ENCODE data around the gene PRKRIP1. TPM values are rescaled to one million over a fixed set of nuclear protein-coding genes. Genes with fewer than 3 reads are reported as not detected.

PRKRIP1 gene
- total and polyA plus RNA-seq, 2 donors, result 15.2 to 23.8 TPM

DNA sequence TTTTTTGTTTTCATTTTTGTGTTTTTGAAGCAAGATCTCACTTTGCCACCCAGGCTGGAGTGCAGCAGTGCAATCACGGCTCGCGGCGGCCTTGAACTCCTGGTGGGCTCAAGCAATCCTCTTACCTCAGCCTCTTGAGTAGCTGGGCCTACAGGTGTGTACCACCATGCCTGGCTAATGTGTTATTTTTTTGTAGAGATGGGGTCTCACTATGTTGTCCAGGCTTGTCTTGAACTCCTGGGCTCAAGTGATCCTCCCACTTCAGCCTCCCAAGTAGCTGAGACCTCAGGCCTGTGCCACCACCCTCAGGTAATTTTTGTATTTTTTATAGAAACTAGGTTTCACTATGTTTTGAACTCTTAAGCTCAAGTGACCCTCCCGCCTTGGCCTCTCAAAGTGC lies 14.8 kb downstream of the PRKRIP1 start:
- WGBS, result 97% methylated on average over 5 of the region's 5 CpGs
- H3K4me3 ChIP-seq (ENCODE audit: low read depth, low read length), result no peak overlapping the region
- peaks cover 1% of the 10 kb centered on the region for H3K36me3 ChIP-seq (ENCODE audit: insufficient read depth)
- no peak overlapping the region for H3K27ac ChIP-seq (ENCODE audit: low read depth)
- DNase-seq (ENCODE audit: extremely low spot score), result no peak
- no peaks in the 10 kb centered on the region for H3K4me1 ChIP-seq (ENCODE audit: insufficient read depth)

DNA sequence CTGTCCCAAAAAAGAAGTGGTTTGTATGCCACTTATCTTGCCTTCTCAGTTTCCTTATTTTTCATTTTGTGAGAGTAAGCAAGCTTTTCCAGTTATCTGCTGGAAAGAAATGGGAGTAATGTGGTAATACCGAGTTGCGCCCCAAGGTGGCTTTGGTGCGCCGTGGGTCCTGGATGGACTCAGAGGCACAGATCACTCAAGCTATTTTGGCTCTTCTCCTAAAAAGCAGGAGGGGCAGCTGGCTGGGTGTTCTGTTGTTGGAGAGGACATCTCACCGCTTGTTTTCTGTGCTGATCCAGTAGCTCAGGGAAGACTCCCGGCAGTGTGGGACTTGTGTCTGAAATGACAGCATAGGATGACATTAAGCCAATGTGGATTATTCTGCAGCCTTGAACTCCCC lies 16.4 kb downstream of the PRKRIP1 start:
- H3K36me3 ChIP-seq (ENCODE audit: insufficient read depth), result no peaks in the 10 kb centered on the region
- no peak for DNase-seq (ENCODE audit: extremely low spot score)
- 60% methylated on average over 6 of the region's 6 CpGs for WGBS
- no peaks in the 10 kb centered on the region for H3K4me1 ChIP-seq (ENCODE audit: insufficient read depth)
- no peak overlapping the region for H3K27ac ChIP-seq (ENCODE audit: low read depth)
- H3K4me3 ChIP-seq (ENCODE audit: low read depth, low read length), result no peak overlapping the region

DNA sequence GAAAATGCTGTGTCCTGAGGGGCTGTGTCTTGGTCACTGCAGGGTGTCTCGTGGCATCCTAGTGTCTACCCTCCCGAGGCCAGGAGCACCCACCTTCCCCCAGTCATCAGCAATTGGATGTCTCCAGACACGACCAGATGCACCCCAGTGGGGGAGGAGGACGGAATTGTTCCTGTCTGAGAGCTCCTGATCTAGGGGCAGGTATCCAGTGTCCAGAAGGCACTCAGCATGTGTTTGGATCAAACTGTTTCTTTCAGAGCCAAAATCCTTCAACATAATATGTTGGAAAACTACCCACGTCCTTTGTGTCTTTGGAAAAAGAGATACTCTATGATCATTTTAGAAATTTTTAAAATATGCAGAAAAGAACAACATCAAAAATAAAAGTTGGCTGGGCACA lies 16.9 kb downstream of the PRKRIP1 start:
- Histone ChIP-seq H3K27ac (ENCODE audit: low read depth) (no peak overlapping the region), H3K4me1 (ENCODE audit: insufficient read depth) (no peaks in the 10 kb centered on the region), H3K36me3 (ENCODE audit: insufficient read depth) (no peaks in the 10 kb centered on the region), H3K4me3 (ENCODE audit: low read depth, low read length) (no peak overlapping the region)
- WGBS, result 84% methylated on average over 5 of the region's 5 CpGs
- no peak for DNase-seq (ENCODE audit: extremely low spot score)

DNA sequence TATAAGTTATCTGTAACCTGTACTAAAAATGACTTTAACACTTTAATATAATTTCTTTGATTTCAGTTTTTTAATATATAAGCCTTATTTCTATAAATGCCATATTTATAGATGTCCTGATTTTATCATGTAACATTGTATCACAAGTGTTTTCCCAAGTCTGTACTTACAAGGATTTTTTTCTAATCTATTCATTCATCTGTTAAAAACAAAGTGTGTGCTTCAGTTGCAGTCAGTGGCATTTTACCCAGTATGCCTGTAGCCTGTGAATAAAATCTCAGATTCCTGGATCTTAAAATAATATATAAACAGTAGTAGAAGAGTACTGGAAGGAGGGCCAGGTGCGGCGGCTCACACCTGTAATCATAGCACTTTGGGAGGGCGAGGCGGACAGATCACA lies 17.4 kb downstream of the PRKRIP1 start:
- no peak overlapping the region for H3K27ac ChIP-seq (ENCODE audit: low read depth)
- H3K4me1 ChIP-seq (ENCODE audit: insufficient read depth), result no peaks in the 10 kb centered on the region
- H3K36me3 ChIP-seq (ENCODE audit: insufficient read depth), result no peaks in the 10 kb centered on the region
- no peak overlapping the region for H3K4me3 ChIP-seq (ENCODE audit: low read depth, low read length)
- WGBS, result 97% methylated on average over 4 of the region's 4 CpGs
- no peak for DNase-seq (ENCODE audit: extremely low spot score)

DNA sequence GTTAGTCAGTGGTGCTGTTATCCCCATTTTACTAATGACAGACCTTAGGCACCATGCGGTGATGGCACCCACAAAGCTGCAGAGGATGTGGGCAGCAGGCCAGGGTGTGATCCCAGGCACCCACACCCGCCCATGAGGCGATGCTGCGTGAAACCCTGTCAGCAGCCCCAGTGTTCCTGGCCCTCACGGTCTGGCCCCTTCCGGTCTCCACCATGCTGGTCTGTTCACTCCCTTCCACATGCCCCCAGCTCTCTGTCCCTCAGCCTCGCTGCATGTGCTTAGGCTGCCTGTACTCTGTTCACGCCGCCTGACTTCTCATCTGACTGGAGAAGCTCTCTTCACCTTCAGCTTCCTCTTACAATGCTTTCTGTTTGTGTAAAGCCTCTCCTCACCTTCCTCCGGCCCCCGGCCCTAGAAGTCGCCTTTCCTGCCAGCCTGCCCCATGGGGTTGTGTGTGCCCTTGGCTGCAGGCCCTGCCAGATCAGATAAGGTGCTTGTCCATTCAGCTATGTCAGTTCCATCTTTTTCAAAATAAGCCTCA lies 19.6 kb downstream of the PRKRIP1 start:
- no peak overlapping the region for H3K4me3 ChIP-seq (ENCODE audit: low read depth, low read length)
- no peak for DNase-seq (ENCODE audit: extremely low spot score)
- H3K4me1 ChIP-seq (ENCODE audit: insufficient read depth), result no peaks in the 10 kb centered on the region
- no peak overlapping the region for H3K27ac ChIP-seq (ENCODE audit: low read depth)
- WGBS, result 79% methylated on average over 12 of the region's 12 CpGs
- H3K36me3 ChIP-seq (ENCODE audit: insufficient read depth), result no peaks in the 10 kb centered on the region

DNA sequence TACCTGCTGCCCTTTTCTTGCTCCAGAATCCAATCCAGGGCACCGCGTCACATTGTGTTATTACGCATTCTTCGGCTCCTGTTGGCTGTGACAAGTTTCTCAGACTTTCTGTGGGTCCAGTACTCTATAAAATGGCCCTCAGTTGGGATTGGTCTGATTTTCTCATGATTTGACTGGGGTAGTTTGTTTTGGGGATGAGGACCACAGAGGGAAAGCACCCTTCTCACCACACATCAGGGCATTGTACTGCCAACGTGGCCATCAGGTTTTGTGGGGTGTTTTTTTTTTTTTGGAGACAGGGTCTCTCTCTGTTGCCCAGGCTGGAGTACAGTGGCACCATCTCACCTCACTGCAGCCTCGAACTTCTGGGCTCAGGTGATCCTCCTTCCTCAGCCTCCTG lies 20.2 kb downstream of the PRKRIP1 start:
- H3K4me3 ChIP-seq (ENCODE audit: low read depth, low read length), result no peak overlapping the region
- H3K27ac ChIP-seq (ENCODE audit: low read depth), result no peak overlapping the region
- no peak for DNase-seq (ENCODE audit: extremely low spot score)
- no peaks in the 10 kb centered on the region for H3K36me3 ChIP-seq (ENCODE audit: insufficient read depth)
- 92% methylated on average over 6 of the region's 6 CpGs for WGBS
- H3K4me1 ChIP-seq (ENCODE audit: insufficient read depth), result no peaks in the 10 kb centered on the region

DNA sequence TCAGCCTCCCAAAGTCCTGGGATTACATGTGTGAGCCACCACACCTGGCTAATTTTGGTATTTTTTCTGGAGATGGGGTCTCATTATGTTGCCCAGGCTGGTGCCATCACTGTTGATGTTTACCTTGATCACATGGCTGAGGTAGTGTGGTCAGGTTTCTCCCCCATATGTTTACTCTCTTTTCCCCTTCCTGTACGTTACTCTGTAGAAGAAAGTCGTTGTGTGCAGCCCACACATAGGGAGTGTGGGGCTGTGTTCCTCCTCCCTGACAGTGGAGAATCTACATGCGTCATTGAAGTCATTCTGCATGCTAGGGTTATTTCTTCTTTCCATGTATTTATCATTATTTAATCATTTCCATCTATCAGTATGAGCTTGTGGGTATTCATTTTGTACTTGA lies 20.9 kb downstream of the PRKRIP1 start:
- H3K36me3 ChIP-seq (ENCODE audit: insufficient read depth), result no peaks in the 10 kb centered on the region
- no peaks in the 10 kb centered on the region for H3K4me1 ChIP-seq (ENCODE audit: insufficient read depth)
- H3K27ac ChIP-seq (ENCODE audit: low read depth), result no peak overlapping the region
- no peak for DNase-seq (ENCODE audit: extremely low spot score)
- WGBS, result 86% methylated on average over 3 of the region's 3 CpGs
- no peak overlapping the region for H3K4me3 ChIP-seq (ENCODE audit: low read depth, low read length)

DNA sequence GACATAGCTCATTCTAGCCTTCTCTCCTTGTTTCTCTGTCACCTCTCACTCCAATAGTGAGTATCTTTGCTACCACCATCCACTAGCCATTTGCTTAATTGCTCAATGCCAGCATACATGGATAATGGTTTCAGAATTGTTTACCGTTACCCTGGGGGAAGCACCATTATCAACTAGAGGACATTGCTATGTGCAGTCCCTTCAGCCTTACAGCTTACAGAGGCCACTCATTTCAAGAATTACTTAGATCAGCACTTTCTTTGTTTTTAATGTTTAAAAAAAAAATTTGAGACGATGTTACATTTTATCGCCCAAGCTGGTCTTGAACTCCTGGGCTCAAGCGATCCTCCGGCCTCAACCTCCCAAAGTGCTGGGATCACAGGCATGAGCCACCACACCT lies 22.4 kb downstream of the PRKRIP1 start:
- WGBS, result 97% methylated on average over 5 of the region's 5 CpGs
- no peaks in the 10 kb centered on the region for H3K36me3 ChIP-seq (ENCODE audit: insufficient read depth)
- H3K27ac ChIP-seq (ENCODE audit: low read depth), result no peak overlapping the region
- H3K4me3 ChIP-seq (ENCODE audit: low read depth, low read length), result no peak overlapping the region
- DNase-seq (ENCODE audit: extremely low spot score), result no peak
- H3K4me1 ChIP-seq (ENCODE audit: insufficient read depth), result no peaks in the 10 kb centered on the region

DNA sequence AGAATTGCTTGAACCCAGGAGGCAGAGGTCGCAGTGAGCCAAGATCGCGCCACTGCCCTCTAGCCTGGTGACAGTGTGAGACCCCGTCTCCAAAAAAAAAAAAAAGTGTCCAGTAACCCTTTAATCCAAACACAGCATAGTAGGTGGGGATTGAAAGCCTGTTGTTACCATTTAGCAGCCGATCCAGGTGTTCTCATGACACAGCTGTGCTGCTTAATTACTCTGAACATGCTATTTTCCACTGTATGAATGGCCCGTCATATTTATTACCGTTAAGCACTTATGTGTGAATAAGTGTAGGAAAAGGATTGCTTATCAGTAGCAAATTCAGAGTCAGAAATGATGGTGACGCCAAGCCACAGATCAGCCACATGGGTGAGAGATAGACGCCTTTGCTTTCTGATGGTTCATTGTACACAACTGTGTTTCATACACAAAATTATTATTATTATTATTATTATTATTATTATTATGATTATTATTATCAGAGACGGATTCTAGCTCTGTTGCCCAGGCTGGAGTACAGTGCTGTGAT lies 25.6 kb downstream of the PRKRIP1 start:
- H3K36me3 ChIP-seq (ENCODE audit: insufficient read depth), result peaks cover 4% of the 10 kb centered on the region
- no peak overlapping the region for H3K4me3 ChIP-seq (ENCODE audit: low read depth, low read length)
- H3K27ac ChIP-seq (ENCODE audit: low read depth), result no peak overlapping the region
- H3K4me1 ChIP-seq (ENCODE audit: insufficient read depth), result no peaks in the 10 kb centered on the region
- DNase-seq (ENCODE audit: extremely low spot score), result no peak
- 92% methylated on average over 10 of the region's 10 CpGs for WGBS

DNA sequence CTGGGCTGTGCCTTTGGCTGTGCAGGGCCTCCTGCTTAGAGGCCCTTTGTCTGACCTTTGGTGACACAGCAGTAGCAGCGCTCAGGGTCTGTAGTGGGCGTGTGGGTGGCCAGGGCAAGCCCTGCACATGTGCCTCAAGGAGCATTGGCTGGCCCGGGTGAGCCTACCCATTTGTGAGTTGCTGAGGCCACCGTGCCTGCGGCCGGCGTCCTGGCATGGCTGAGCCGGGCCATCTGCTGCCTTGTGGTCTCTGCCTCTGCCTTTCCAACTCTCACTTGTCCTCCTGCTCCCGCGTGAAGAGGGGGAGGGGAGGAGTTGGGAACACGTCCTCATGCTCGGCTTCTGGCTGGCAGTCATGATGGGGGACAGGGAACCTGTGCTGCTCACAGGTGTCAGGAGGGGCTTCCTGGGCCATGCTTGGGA lies 28.0 kb downstream of the PRKRIP1 start:
- DNase-seq (ENCODE audit: extremely low spot score), result no peak
- 71% methylated on average over 12 of the region's 12 CpGs for WGBS

DNA sequence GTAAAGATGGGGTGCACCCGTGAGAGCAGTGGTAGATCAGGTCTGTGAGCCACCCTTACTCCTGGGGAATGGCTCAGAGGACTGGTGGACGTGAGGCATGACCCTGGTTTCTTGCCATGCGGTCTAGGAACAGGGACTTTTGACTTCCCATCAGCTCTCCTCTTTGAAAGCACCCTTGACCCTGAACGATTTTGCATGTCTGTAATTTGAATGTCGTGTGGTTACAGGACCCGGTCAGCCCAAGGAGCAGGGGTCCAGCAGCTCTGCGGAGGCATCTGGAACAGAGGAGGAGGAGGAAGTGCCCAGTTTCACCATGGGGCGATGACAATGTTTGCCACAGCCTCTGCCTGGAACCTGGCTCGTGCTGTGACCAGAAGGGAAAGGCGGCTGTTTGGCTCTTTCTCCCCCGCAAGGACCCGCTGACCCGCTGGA lies 28.6 kb downstream of the PRKRIP1 start:
- 91% methylated on average over 13 of the region's 13 CpGs for WGBS
- H3K4me3 ChIP-seq (ENCODE audit: low read depth, low read length), result no peak overlapping the region
- no peak for DNase-seq (ENCODE audit: extremely low spot score)
- no peaks in the 10 kb centered on the region for H3K4me1 ChIP-seq (ENCODE audit: insufficient read depth)
- H3K27ac ChIP-seq (ENCODE audit: low read depth), result no peak overlapping the region
- peaks cover 4% of the 10 kb centered on the region for H3K36me3 ChIP-seq (ENCODE audit: insufficient read depth)

More for the DNA sequence above, 28.0 kb downstream of the PRKRIP1 start:
- Histone ChIP-seq H3K4me3 (ENCODE audit: low read depth, low read length) (no peak overlapping the region), H3K27ac (ENCODE audit: low read depth) (no peak overlapping the region), H3K4me1 (ENCODE audit: insufficient read depth) (no peaks in the 10 kb centered on the region), H3K36me3 (ENCODE audit: insufficient read depth) (peaks cover 4% of the 10 kb centered on the region)

DNA sequence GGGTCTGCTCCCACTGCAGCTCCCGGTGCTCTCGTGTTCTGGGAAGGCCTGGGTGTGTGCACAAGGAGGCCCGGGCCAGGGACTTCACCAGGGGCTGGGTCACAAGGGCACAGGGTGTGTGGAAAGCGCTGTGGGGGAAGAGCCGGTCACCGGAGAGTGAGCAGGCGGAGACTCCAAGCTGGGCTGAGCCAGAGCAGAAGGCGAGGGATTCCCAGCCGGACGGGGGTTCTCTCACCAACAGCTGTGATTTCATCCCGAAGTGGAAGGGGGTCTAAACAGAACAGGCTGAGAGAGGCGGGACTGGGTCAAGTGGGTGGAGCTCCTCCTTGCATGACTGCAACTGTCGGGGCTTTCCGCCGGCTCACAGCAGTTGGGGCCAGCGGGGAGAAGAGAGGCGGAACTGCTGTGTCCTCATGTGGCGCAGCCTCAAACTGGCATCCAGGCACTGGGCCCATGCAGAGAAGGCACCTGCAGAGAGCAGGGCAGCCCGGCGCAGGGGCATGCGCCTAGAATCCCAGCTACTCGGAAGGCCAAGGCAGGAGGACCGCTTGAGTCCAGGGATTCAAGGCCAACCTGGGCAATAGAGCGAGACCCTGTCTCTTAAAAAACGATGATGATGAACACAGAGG lies 29.6 kb downstream of the PRKRIP1 start:
- 71% methylated on average over 25 of the region's 25 CpGs for WGBS
- DNase-seq (ENCODE audit: extremely low spot score), result no peak
- Histone ChIP-seq H3K4me1 (ENCODE audit: insufficient read depth) (no peaks in the 10 kb centered on the region), H3K4me3 (ENCODE audit: low read depth, low read length) (no peak overlapping the region), H3K27ac (ENCODE audit: low read depth) (peak overlapping the region; percentile 28), H3K36me3 (ENCODE audit: insufficient read depth) (peaks cover 4% of the 10 kb centered on the region)

DNA sequence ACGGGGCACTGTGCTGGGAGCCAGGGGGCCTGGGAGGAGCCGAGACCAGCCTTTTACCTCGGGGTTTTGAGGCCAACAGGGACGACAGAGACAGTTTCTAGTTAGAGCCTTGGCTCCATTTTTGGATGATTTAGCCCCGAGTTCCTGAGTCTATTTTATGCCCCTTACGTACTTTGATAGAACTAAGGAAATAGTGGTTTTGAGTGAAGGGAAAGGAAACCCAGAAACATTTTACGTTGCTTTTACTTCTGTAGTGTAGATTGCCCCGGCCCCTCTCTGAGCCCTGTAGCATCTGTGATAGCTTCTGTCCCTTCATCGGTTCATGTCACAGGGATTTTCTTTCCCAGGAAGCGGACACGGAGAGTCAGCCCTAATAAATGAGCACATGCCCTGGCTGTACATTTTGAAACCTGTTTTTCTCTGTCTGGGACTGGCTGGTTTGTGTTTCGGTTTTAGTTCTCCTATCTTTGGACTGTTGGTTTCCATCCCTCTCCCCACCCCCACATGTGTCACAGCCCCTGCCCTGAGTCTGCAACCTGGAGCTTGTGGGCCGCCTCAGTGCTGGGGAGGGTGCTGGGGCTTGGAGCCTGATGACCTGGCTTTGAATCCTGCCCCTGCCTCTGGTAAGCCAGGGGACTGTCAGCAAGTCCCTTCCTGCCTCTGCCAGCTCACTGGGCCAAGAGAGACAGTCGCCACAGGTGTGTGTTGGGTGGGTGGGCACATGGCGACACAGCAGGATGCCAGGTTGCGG lies 30.3 kb downstream of the PRKRIP1 start:
- no peak for DNase-seq (ENCODE audit: extremely low spot score)
- H3K4me1 ChIP-seq (ENCODE audit: insufficient read depth), result no peaks in the 10 kb centered on the region
- peak overlapping the region; percentile 59 for H3K27ac ChIP-seq (ENCODE audit: low read depth)
- H3K4me3 ChIP-seq (ENCODE audit: low read depth, low read length), result no peak overlapping the region
- H3K36me3 ChIP-seq (ENCODE audit: insufficient read depth), result peaks cover 4% of the 10 kb centered on the region
- WGBS, result 83% methylated on average over 16 of the region's 16 CpGs

DNA sequence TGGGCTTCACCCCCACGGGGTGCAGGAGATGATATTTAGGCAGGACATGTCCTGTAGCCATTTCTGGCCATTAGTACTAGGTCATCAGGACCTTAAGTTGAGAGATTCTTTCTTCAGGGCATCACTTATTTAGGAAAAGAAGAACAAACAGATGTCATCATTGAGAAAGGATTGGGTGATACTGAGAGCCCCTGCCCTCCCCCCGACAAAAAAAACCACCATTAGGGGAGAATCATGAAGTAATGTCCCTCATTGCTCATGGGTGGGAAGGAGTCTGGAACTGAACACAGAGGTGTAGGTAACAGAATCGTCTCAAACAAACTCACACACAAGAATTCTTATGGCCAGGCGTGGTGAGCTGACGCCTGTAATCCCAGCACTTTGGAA lies 30.8 kb downstream of the PRKRIP1 start:
- H3K27ac ChIP-seq (ENCODE audit: low read depth), result peak overlapping the region; percentile 59
- no peak overlapping the region for H3K4me3 ChIP-seq (ENCODE audit: low read depth, low read length)
- H3K36me3 ChIP-seq (ENCODE audit: insufficient read depth), result peaks cover 4% of the 10 kb centered on the region
- WGBS, result 85% methylated on average over 5 of the region's 5 CpGs
- no peak for DNase-seq (ENCODE audit: extremely low spot score)
- H3K4me1 ChIP-seq (ENCODE audit: insufficient read depth), result no peaks in the 10 kb centered on the region
